Thymus (tissue), 11 donors: Measurements from ENCODE around the gene MYD88. TPM values are rescaled to one million over a fixed set of nuclear protein-coding genes. Genes with fewer than 3 reads are reported as not detected.
A peak's percentile ranks its signal among the peaks of the same experiment; 100 is the strongest.
"Not testable (repeated sequence)": the region's sequence is repeated elsewhere in the genome, so short reads cannot be mapped to it uniquely, and the experiment has no call there.

ENCODE experiments used
- DNase-seq, 9 donors: peaks; one replicate each; pipeline ENCODE4 v3.0.0-alpha.2; 2013; ENCODE audit warnings: low spot score in 9 of 9, low read depth in 6 of 9, missing footprints in 1 of 9
- H3K27ac ChIP-seq, 2 donors: one replicate each; pipeline ENCODE4 v1.5.1; 2013; ENCODE audit warnings: control low read depth in 1 of 2, low read depth in 1 of 2, low read length in 1 of 2, mild to moderate bottlenecking in 1 of 2, moderate library complexity in 1 of 2
- H3K27me3 ChIP-seq, 2 donors: one replicate each; pipeline ENCODE4 v1.5.1; 2013; ENCODE audit warnings: low read length in 1 of 2; ENCODE audit not compliant: control insufficient read depth in 2 of 2, insufficient read depth in 1 of 2
- H3K36me3 ChIP-seq, 2 donors: one replicate each; pipeline ENCODE4 v1.5.1; 2013; ENCODE audit warnings: low read length in 1 of 2, mild to moderate bottlenecking in 1 of 2, moderate library complexity in 1 of 2; ENCODE audit not compliant: control insufficient read depth in 2 of 2, insufficient read depth in 2 of 2
- H3K4me1 ChIP-seq, 2 donors: one replicate each; pipeline ENCODE4 v1.5.1; 2013; ENCODE audit warnings: low read length in 2 of 2; ENCODE audit not compliant: control insufficient read depth in 2 of 2, insufficient read depth in 2 of 2
- H3K4me3 ChIP-seq, 2 donors: one replicate each; pipeline ENCODE4 v1.5.1; 2013; ENCODE audit warnings: low read length in 2 of 2, control low read depth in 1 of 2, mild to moderate bottlenecking in 1 of 2
- H3K9me3 ChIP-seq, 2 donors: one replicate each; pipeline ENCODE4 v1.5.1; 2013; ENCODE audit warnings: low read length in 1 of 2, mild to moderate bottlenecking in 1 of 2; ENCODE audit not compliant: control insufficient read depth in 2 of 2, insufficient read depth in 1 of 2
- WGBS: extraction: QIAGEN DNeasy Blood & Tissue Kit; methylation state at CpG from one replicate; pipeline ENCODE4 v1.1.7; 2013; 5-methylcytosine and 5-hydroxymethylcytosine counted together
- polyA plus RNA-seq: library from polyadenylated mRNA; stranded (reverse); fragments of 200-250 nt; gene quantifications from one replicate; pipeline ENCODE4 v1.2.3, GENCODE V29; 2013
- total RNA-seq: library from RNA; stranded (reverse); fragments of 120-200 nt; gene quantifications from one replicate; pipeline ENCODE4 v1.2.4, GENCODE V29; 2013
- donor health status: healthy.

Gene MYD88
- total and polyA plus RNA-seq, 2 donors: 15.1 to 54.3 TPM

- Histone ChIP-seq H3K9me3 (no peaks in the 10 kb centered on the region), H3K4me1 (peaks cover 0 to 2% of the 10 kb centered on the region in 2 donors), H3K27me3 (no peaks in the 10 kb centered on the region), H3K4me3 (no peak overlapping the region), H3K36me3 (no peaks in the 10 kb centered on the region), H3K27ac (peak overlapping the region in 1 of 2 donors; percentile 43)
- WGBS: 93% methylated on average over 2 of the region's 2 CpGs
- no peak for DNase-seq
These were observed 16.3 kb downstream of the MYD88 start for GRCh38 chr3:38154625-38155255.

- no peak for DNase-seq
- Histone ChIP-seq H3K27me3 (no peaks in the 10 kb centered on the region), H3K4me3 (no peak overlapping the region), H3K4me1 (no peaks in the 10 kb centered on the region), H3K36me3 (no peaks in the 10 kb centered on the region), H3K9me3 (no peaks in the 10 kb centered on the region), H3K27ac (no peak overlapping the region)
- WGBS: 98% methylated on average over 2 of the region's 2 CpGs
These were observed 17.4 kb downstream of the MYD88 start for GRCh38 chr3:38155825-38156224.

- Histone ChIP-seq H3K36me3 (no peaks in the 10 kb centered on the region), H3K27me3 (no peaks in the 10 kb centered on the region), H3K27ac (no peak overlapping the region), H3K4me3 (no peak overlapping the region), H3K9me3 (no peaks in the 10 kb centered on the region), H3K4me1 (no peaks in the 10 kb centered on the region)
- 97% methylated on average over 2 of the region's 2 CpGs for WGBS
- DNase-seq: no peak
These were observed 18.7 kb downstream of the MYD88 start for GRCh38 chr3:38157117-38157516.

- H3K4me1 ChIP-seq: no peaks in the 10 kb centered on the region
- no peak overlapping the region for H3K4me3 ChIP-seq
- H3K36me3 ChIP-seq: no peaks in the 10 kb centered on the region
- no peaks in the 10 kb centered on the region for H3K27me3 ChIP-seq
- DNase-seq: no peak
- no peak overlapping the region for H3K27ac ChIP-seq
- WGBS: 92% methylated on average over 3 of the region's 3 CpGs
- H3K9me3 ChIP-seq: no peaks in the 10 kb centered on the region
These were observed 19.1 kb downstream of the MYD88 start for GRCh38 chr3:38157595-38157994.

GRCh38 chr3:38158472-38158871 is 20.0 kb downstream of the MYD88 start:
- Histone ChIP-seq H3K4me1 (no peaks in the 10 kb centered on the region), H3K27me3 (no peaks in the 10 kb centered on the region), H3K36me3 (no peaks in the 10 kb centered on the region), H3K9me3 (no peaks in the 10 kb centered on the region), H3K27ac (no peak overlapping the region), H3K4me3 (no peak overlapping the region)
- 94% methylated on average over 5 of the region's 5 CpGs for WGBS
- DNase-seq: no peak

GRCh38 chr3:38160704-38161103 is 22.2 kb downstream of the MYD88 start:
- not testable (repeated sequence) for H3K27me3 ChIP-seq, H3K4me1 ChIP-seq, H3K27ac ChIP-seq, DNase-seq, H3K4me3 ChIP-seq, H3K36me3 ChIP-seq, H3K9me3 ChIP-seq
- 98% methylated on average over 11 of the region's 11 CpGs for WGBS

GRCh38 chr3:38163117-38163840 is 24.8 kb downstream of the MYD88 start:
- Histone ChIP-seq H3K27me3 (no peaks in the 10 kb centered on the region), H3K9me3 (peaks cover 0 to 3% of the 10 kb centered on the region in 2 donors), H3K4me3 (no peak overlapping the region), H3K36me3 (no peaks in the 10 kb centered on the region), H3K4me1 (peaks cover 20 to 23% of the 10 kb centered on the region in 2 donors), H3K27ac (no peak overlapping the region)
- DNase-seq: no peak
- WGBS: 97% methylated on average over 12 of the region's 12 CpGs

- Histone ChIP-seq H3K4me1 (peaks cover 20 to 23% of the 10 kb centered on the region in 2 donors), H3K4me3 (peak overlapping the region; percentile 71 to 86), H3K27ac (peak overlapping the region; percentile 98 to 99), H3K9me3 (peaks cover 0 to 3% of the 10 kb centered on the region in 2 donors), H3K36me3 (no peaks in the 10 kb centered on the region), H3K27me3 (no peaks in the 10 kb centered on the region)
- WGBS: 74% methylated on average over 24 of the region's 24 CpGs
- DNase-seq: no peak
These were observed 25.6 kb downstream of the MYD88 start for GRCh38 chr3:38163841-38164642.

- Histone ChIP-seq H3K4me3 (peak overlapping the region; percentile 71 to 86), H3K27ac (peak overlapping the region; percentile 98 to 99), H3K36me3 (no peaks in the 10 kb centered on the region), H3K27me3 (no peaks in the 10 kb centered on the region), H3K9me3 (peaks cover 0 to 3% of the 10 kb centered on the region in 2 donors), H3K4me1 (peaks cover 20 to 23% of the 10 kb centered on the region in 2 donors)
- WGBS: 1% methylated on average over 17 of the region's 17 CpGs
- DNase-seq: no peak
These were observed 26.1 kb downstream of the MYD88 start for GRCh38 chr3:38164643-38164951.
